ENCODE results near the gene GOLIM4.

- TF ChIP-seq EP300 (IDR thresholded peaks at IDR 0.05) (no peak), PHF8 (IDR thresholded peaks at IDR 0.05; ENCODE audit: borderline replicate concordance, low read depth) (no peak), CTCF (IDR thresholded peaks at IDR 0.05) (no peak), NR3C1 (IDR thresholded peaks at IDR 0.05) (no peak), REST (IDR thresholded peaks at IDR 0.05) (no peak), ZFP36 (IDR thresholded peaks at IDR 0.05; ENCODE audit: borderline replicate concordance, partially characterized antibody) (no peak), POLR2A (IDR thresholded peaks at IDR 0.05; ENCODE audit: low read length) (no peak), JUNB (IDR thresholded peaks at IDR 0.05) (no peak), KDM1A (IDR thresholded peaks at IDR 0.05; ENCODE audit: low read depth) (no peak), POLR2AphosphoS2 (conservative IDR thresholded peaks at IDR 0.05; ENCODE audit: low read length) (no peak), CHD4 (IDR thresholded peaks at IDR 0.05; ENCODE audit: borderline replicate concordance) (no peak), CHD2 (IDR thresholded peaks at IDR 0.05; ENCODE audit: low read length, partially characterized antibody) (no peak), SMC3 (IDR thresholded peaks at IDR 0.05) (no peak)
These were observed 33.0 kb downstream of the GOLIM4 start for GRCh38 chr3:168062679-168063078.

Measured in A549 (cell line).